Ammon's horn (tissue), 1 donor: Measurements from ENCODE around the gene SLC6A13.

Source experiments
- DNase-seq: peaks from one replicate; pipeline ENCODE4 v3.0.0-alpha.2; 2016; ENCODE audit warnings: low spot score

Gene SLC6A13

GRCh38 chr12:214003-214741 is 48.5 kb downstream of the SLC6A13 start, which contains the start of gene SLC6A12:
SLC6A12 (minus strand) TSS chr12:214157; CDS start chr12:209986, 4,171 bp downstream.
- no peak for DNase-seq

GRCh38 chr12:213527-213932 is 49.1 kb downstream of the SLC6A13 start:
- DNase-seq: no peak

- no peak for DNase-seq
Measured at GRCh38 chr12:212715-213526, 49.7 kb downstream of the SLC6A13 start.

DNA sequence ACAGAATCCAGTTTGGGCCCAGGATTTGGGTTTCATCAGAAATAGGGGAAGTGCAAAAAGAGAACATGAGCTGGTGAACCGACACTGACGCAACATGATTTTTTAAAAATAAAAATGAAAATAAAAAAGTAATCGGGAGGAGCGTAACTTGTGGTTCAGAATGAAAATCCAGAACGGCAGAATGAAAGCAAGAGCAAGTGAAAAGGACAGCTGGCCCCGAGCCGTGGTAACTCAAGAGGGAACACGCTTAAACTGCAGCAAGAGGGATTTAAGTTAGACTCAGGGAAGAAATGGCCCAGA is 50.3 kb downstream of the SLC6A13 start:
- DNase-seq: no peak

- DNase-seq: no peak
Measured at GRCh38 chr12:211639-212414, 50.8 kb downstream of the SLC6A13 start.

- DNase-seq: no peak
Measured at GRCh38 chr12:211142-211465, 51.5 kb downstream of the SLC6A13 start.

DNA sequence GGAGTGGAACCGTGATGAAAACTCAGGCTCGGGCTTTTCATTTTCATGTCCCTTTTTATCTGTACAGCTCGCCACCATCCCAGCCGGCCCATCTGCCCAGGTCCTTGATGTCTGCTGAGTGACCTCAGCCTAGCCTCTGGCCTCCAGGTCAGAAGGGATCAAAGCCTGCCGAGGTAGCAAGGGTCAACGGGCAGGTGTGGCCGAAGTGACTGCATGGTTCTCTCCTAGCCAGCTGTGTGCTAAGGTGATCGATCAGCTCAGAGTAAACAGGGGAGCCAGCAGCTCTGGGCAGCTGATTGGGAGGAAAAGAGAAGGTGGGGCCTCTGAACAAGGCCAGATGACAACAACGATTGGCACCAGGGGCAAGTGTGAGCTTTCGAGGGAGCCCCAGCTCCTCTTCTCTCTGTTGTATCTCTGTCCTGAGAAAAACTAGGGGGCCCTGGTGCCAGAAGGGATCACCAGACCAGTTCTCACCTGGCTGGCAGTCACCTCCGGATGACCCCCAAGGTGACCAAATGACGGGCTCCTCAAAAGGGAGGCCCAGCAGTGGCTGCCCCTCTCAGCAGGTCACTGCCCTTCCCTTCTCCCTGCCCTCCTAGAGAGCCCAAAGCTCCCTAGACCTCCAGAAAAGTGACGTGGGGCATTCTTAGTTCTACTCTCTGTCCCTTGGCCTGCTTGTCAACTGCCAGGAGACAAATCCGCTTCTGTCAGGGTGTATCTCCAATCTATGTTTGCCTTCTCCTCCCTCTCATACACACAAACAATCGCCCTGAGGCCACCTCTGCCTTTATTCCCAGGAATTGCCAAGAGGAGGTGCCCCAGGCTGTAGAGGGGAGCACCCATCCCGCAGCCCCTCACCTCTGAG is 52.1 kb downstream of the SLC6A13 start:
- DNase-seq: no peak

DNA sequence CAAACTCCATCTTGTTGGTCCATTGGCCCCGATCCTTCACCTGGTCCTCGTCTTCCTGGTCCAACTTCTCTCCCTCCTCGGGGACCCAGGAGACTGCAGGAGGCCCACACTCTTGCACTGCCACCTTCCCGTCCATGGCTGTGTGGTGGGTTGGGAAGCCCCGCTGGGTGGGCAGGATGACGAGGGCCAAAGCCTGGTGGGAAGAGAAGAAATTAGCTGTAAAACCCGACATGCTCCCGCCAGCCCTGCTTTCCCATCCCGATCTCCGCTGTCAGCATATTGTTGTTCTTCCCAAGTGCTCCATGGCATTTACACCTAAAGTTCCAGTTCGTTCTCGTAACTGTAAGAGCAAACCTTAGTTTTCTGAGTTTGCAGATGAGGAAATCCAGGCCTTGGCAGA is 52.8 kb downstream of the SLC6A13 start:
- no peak for DNase-seq

DNA sequence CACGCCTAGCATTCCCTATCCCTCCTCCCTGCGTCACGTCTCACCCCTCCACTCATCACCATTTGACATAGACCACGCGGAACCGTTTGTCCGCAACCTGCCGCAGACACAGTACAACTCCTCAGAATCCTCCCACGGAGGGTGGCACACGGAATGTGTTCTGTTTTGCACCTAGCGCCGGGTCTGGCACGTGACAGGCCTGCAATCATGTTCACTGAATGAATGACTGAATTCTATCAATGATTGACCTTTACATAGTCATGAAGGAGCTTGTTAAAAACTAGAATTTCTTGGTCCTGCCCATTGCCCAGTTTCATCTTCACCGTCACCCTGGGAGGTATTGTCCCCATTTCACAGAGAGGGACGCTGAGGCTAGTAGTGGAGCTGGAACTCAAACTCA is 53.4 kb downstream of the SLC6A13 start:
- no peak for DNase-seq

DNA sequence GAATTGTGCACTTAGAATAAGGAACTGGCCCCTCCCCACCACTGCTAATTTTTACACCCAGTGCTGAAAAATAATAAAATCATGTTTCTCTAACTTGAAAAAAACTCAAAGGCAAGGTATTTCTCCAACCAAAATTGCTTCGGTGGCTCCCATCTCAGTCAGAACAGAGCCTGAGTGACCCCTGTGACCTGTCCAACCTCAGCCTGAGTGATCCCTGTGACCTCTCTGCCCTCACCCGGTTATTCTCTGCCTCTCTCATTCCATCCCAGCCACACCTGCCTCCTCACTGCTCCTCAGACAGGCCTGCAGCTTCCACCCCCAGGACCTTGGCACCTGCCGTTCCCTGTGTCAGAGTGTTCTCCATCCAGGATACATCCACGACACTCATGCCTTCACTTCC is 53.8 kb downstream of the SLC6A13 start:
- no peak for DNase-seq

DNA sequence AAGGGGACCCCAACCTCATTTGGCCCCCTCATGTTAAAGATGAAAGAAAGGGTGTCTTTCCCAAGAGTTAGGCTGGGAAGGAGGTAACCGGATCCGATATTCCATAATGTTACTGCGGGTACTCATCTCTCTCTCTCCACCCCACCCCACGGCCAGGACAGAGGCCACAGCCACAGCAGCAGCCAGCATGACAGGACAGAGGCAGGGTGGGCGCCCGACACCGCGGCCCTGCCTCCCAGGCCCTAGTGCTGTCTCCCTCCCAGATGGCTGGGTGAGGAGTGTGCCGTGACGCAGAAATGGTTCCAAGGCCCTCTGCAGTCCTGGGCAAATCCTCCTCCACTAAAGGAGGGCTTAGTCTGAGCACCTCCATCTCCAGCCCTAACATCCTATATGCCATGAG is 54.8 kb downstream of the SLC6A13 start:
- no peak for DNase-seq

DNA sequence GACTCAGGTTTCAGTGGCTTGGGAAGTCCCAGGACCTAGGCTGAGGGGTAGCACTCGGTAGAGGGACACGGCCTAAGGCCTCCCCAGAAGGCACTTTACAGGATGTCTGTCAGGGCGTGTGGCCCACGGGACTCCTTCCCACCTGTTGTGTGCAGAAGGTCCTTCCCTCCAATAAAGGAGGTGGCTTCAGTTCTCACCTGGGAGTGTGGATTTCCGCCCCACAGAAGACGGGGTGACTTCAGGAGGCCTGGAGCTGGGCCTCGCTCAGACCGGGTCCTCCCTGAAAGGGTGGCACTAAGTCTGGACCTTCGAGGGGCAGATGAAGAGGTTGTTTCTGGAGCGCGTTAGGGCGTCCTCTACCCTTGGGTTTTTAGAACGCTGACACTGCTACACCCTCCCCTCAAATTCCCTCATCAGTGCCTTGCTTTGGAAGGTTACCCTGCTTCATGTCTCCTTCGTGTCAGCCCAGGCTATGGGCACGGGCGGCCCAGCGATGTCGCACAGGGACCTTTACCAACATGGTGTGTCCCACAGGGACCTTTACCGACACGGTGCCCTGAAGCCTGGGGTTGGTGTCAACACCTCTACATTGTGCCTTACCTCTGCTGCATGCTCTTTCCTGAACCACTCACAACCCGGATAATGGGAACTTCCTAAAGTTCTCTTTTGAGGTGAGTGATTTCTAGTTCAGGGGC is 55.7 kb downstream of the SLC6A13 start:
- no peak for DNase-seq

GRCh38 chr12:205026-205425 is 57.6 kb downstream of the SLC6A13 start:
- DNase-seq: no peak

DNA sequence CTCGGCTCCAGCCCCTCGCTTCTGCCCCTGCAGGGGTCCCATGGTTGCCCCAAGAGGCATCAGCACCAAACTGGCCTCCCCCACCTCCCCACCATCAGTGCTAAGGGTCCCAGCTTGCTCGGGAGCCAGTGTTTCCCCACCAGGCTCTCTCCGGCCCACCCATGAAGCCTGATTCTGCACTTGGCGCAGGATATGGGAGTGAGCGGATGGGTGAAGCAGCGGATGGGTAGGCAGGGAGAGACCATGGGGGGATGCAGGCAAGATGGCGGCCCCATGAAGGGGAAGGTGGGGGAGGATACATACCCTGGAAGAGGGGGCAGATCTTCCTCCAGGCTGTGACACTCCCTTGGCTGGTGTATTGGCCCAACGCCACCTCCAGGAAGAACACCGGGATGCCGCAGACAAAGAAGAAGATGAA is 58.4 kb downstream of the SLC6A13 start:
- DNase-seq: no peak

- peak; percentile 60 for DNase-seq
Measured at GRCh38 chr12:203462-204260, 59.0 kb downstream of the SLC6A13 start.

DNA sequence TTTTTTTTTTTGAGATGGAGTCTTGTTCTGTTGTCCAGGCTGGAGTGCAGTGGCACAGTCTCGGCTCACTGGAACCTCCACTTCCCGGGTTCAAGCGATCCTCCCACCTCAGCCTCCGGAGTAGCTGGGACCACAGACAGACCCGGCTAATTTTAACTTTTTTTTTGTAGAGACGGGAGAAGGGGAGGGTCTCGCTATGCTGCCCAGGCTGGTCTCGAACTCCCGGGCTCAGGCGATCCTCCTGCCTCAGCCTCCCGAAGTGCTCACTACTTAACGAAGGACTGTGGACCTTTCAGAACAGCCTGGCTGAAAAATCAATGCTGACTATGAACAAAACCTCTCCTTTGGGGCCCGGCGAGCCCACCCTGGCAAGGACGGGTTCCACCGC is 59.6 kb downstream of the SLC6A13 start:
- no peak for DNase-seq

DNA sequence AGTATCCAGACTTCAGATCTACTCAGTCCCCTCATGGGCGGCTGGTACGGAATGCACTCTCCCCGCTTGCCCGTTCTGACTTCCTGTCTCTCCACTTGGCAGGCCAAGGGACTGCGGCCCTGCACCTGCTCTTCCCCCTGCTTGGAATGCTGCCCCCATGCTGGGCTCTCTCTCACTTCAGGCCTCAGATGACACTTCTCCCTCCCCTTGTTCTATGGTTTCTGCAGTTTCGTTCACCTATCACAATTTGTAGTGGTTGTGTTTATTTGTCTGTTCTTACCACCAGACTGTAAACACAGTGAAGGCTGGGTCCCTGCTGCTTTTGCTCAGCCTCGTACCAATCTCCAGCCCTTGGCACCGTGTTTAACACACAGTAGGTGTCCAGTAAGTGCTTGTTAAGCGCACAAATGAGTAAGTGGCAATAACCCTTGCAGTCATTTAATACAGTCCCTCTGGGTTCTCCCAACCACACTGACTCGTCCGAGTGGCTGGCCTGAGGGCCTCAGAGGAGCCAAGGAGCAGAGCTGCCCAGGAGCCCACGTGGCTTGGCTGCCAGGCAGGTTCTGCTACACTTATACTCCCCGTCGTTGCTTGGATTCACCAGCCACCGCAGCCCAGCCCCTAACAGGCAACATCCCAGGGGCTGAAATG is 60.4 kb downstream of the SLC6A13 start:
- DNase-seq: peak; percentile 56

DNA sequence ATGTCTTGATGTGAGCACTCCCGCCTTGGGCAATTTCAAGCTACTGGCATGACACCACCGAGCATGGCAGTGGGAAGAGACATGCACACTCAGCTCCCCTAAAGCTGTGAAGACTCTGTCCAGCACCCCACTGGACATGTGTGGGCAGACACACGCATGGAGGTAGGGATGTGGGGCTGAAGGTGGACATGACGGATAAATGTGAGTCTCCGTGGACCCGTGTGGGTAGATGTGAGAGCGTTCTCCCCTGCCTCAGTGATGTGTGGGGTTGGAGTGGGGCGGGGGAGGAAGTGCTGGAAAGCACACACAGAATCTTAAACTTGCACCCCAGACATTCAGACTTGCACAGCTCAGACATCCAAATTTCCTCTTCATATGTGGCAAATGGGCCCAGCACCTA is 61.3 kb downstream of the SLC6A13 start:
- DNase-seq: no peak

DNA sequence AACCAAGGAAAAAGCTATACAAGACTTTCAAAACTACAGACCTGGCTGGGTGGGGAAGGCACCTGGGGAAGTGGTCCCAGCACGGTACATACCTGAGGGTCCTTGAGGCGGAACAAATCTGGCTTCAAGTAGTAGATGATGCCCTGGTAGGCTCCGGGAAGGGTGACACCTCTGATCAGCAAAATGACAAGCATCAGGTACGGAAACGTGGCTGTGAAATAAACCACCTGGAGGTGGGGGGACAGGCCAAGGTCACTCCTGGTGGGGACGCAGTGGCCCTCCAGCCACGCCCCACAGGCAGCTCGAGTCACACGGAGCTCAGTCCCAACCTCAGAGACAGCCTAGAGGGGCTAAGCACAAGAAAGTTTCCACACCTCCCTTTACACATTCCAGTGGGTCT is 63.9 kb downstream of the SLC6A13 start:
- DNase-seq: no peak
